OCI-LY1 (cell line): ENCODE results near the gene KSR1.

Source experiments
- H2AFZ ChIP-seq: fragments of 200-600 bp; sonication (generic), shearing (Covaris generic); 2 replicates; pipeline ENCODE4 v1.6.0; 2014; ENCODE audit warnings: antibody characterized with exemption, mild to moderate bottlenecking, low read length
- H3F3A ChIP-seq: fragments of 200-600 bp; sonication (generic), shearing (Covaris generic); 2 replicates; pipeline ENCODE4 v1.6.0; 2014; ENCODE audit warnings: mild to moderate bottlenecking, antibody characterized with exemption, low read length, moderate library complexity; ENCODE audit not compliant: insufficient read depth
- H3K27ac ChIP-seq: fragments of 200-600 bp; sonication (generic); 2 replicates; pipeline ENCODE4 v1.5.1; 2014; ENCODE audit warnings: low read length, mixed run types, mild to moderate bottlenecking, low read depth; ENCODE audit not compliant: poor library complexity, severe bottlenecking
- H3K27me3 ChIP-seq: fragments of 200-600 bp; sonication (generic); 2 replicates; pipeline ENCODE4 v1.6.0; 2014; ENCODE audit warnings: antibody characterized with exemption, mild to moderate bottlenecking, low read length, moderate library complexity; ENCODE audit not compliant: insufficient read depth
- H3K36me3 ChIP-seq: fragments of 200-600 bp; sonication (generic); 2 replicates; pipeline ENCODE4 v1.6.1; 2014; ENCODE audit warnings: mild to moderate bottlenecking, antibody characterized with exemption, low read length, moderate library complexity, mixed read lengths; ENCODE audit not compliant: insufficient read depth
- H3K4me1 ChIP-seq: fragments of 200-600 bp; sonication (generic); 2 replicates; pipeline ENCODE4 v1.5.1; 2014; ENCODE audit warnings: mild to moderate bottlenecking, low read length, moderate library complexity; ENCODE audit not compliant: insufficient read depth, severe bottlenecking
- H3K4me2 ChIP-seq: fragments of 200-600 bp; sonication (generic), shearing (Covaris generic); 2 replicates; pipeline ENCODE4 v1.6.1; 2014; ENCODE audit warnings: low read length
- H3K4me3 ChIP-seq: fragments of 200-600 bp; sonication (generic); 2 replicates; pipeline ENCODE4 v1.5.1; 2014; ENCODE audit warnings: low read length, low read depth, mild to moderate bottlenecking, mixed read lengths; ENCODE audit not compliant: poor library complexity, severe bottlenecking
- H3K79me2 ChIP-seq: fragments of 200-600 bp; shearing (Covaris generic); 2 replicates; pipeline ENCODE4 v1.6.1; 2016; ENCODE audit warnings: mixed run types, low read length, mixed read lengths; ENCODE audit not compliant: insufficient read depth
- H3K9ac ChIP-seq: fragments of 200-600 bp; sonication (generic), shearing (Covaris generic); 2 replicates; pipeline ENCODE4 v1.6.1; 2014; ENCODE audit warnings: mild to moderate bottlenecking, low read length, mixed read lengths
- H3K9me2 ChIP-seq: fragments of 200-600 bp; sonication (generic), shearing (Covaris generic); 2 replicates; pipeline ENCODE4 v1.6.1; 2014; ENCODE audit warnings: low read depth, mild to moderate bottlenecking, low read length, mixed read lengths
- H3K9me3 ChIP-seq: fragments of 200-600 bp; shearing (Covaris generic); 2 replicates; pipeline ENCODE4 v1.6.1; 2014; ENCODE audit warnings: low read length, mixed read lengths
- H4K20me1 ChIP-seq: fragments of 200-600 bp; sonication (generic), shearing (Covaris generic); 2 replicates; pipeline ENCODE4 v1.6.0; 2016; ENCODE audit warnings: mild to moderate bottlenecking, low read length; ENCODE audit not compliant: insufficient read depth
- EZH2 ChIP-seq: fragments of 200-600 bp; sonication (generic), shearing (Covaris generic); IDR thresholded peaks from 2 replicates; pipeline ENCODE4 v1.8.0; 2017; ENCODE audit warnings: borderline replicate concordance, mixed run types, mild to moderate bottlenecking, antibody characterized with exemption, low read length, moderate library complexity, mixed read lengths
- TF ChIP-seq, protein P1 (sequence below): fragments of 200-600 bp; sonication (generic), shearing (Covaris generic); IDR thresholded peaks from 2 replicates; pipeline ENCODE4 v1.5.1; 2017; ENCODE audit warnings: mild to moderate bottlenecking, antibody characterized with exemption, low read length, moderate library complexity, mixed read lengths

The KSR1 gene

DNA sequence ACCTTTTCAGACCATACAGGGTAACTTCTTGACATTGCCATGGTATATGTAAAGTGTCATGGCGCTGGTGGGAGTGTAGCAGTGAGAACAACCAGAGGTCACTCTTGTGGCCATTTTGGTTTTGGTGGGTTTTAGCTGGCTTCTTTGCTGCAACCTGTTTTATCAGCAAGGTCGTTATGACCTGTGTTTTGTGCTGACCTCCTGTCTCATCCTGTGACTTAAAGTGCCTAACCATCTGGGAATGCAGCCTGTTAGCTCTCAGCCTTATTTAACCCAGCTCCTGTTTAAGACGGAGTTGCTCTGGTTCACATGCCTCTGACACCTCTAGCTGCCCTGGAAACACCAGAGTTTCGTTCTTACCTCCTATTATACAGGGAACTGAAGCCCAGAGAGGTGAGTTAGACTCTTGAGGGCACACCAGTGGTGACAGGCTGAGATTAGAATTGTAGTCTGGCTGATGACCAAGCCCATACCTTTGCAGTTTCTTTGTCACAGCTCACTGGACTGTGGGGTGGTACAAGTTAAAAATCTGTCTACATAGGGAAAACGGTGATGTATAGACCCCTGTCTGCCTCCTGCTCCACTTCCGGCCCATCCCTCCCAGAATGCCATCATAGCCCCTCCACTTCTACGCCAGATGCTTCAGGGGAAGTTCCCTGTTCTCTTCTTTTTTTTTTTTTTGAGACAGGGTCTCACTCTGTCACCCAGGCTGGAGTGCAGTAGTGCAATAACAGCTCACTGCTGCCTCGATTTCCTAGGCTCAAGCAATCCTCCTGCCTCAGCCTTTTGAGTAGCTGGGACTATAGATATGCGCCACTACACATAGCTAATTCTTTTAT lies 21.0 kb downstream of the KSR1 start:
- Histone ChIP-seq H3K9me2 (no peaks in the 10 kb centered on the region), H3K36me3 (no peaks in the 10 kb centered on the region), H3F3A (no peaks in the 10 kb centered on the region), H3K27me3 (no peaks in the 10 kb centered on the region), H3K79me2 (no peaks in the 10 kb centered on the region), H3K27ac (no peak overlapping the region), H3K4me3 (no peak overlapping the region), H3K4me2 (no peak overlapping the region), H4K20me1 (no peaks in the 10 kb centered on the region), H3K4me1 (no peaks in the 10 kb centered on the region), H3K9ac (no peak overlapping the region), H3K9me3 (no peaks in the 10 kb centered on the region), H2AFZ (no peak overlapping the region)
- no peak for TF ChIP-seq EZH2
- TF ChIP-seq, protein P1, sequence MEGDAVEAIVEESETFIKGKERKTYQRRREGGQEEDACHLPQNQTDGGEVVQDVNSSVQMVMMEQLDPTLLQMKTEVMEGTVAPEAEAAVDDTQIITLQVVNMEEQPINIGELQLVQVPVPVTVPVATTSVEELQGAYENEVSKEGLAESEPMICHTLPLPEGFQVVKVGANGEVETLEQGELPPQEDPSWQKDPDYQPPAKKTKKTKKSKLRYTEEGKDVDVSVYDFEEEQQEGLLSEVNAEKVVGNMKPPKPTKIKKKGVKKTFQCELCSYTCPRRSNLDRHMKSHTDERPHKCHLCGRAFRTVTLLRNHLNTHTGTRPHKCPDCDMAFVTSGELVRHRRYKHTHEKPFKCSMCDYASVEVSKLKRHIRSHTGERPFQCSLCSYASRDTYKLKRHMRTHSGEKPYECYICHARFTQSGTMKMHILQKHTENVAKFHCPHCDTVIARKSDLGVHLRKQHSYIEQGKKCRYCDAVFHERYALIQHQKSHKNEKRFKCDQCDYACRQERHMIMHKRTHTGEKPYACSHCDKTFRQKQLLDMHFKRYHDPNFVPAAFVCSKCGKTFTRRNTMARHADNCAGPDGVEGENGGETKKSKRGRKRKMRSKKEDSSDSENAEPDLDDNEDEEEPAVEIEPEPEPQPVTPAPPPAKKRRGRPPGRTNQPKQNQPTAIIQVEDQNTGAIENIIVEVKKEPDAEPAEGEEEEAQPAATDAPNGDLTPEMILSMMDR: no peak

DNA sequence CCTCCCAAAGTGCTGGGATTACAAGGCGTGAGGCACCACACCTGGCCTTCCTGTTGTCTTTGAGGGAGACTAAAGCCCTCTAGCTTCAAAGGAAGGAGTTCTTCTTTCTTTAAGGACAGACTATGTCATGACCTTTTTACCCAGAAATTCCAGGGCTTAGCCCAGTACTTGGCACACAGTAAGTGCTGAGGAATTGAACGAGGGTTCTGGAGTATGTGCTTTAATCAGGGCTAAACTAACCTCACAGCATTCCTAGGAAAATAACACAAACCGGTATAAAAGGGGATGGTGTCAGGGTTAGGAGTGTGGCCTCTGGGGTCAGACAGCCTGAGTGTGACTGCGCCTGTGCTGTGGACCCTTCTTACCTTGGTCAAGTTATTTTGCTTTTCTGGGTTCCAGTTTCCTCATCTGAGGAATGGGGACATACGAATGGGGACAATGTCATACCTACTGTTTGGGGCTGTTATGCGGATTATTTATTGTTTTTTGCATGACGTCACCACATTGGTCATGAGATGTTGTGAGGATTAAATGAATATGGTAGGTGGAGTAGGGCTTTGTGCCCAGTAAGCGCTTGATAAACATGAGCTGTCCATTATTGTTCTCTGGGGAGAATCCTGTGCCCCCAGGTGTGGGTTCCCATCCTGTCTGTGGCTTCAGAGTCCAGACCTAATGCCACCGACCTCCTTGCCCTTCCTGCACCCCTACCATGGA lies 21.9 kb downstream of the KSR1 start:
- Histone ChIP-seq H2AFZ (no peak overlapping the region), H4K20me1 (no peaks in the 10 kb centered on the region), H3F3A (no peaks in the 10 kb centered on the region), H3K4me1 (no peaks in the 10 kb centered on the region), H3K27me3 (no peaks in the 10 kb centered on the region), H3K27ac (no peak overlapping the region), H3K36me3 (no peaks in the 10 kb centered on the region), H3K9me3 (no peaks in the 10 kb centered on the region), H3K9me2 (no peaks in the 10 kb centered on the region), H3K4me2 (no peak overlapping the region), H3K9ac (no peak overlapping the region), H3K79me2 (no peaks in the 10 kb centered on the region), H3K4me3 (no peak overlapping the region)
- TF ChIP-seq, protein P1: no peak
- no peak for TF ChIP-seq EZH2

DNA sequence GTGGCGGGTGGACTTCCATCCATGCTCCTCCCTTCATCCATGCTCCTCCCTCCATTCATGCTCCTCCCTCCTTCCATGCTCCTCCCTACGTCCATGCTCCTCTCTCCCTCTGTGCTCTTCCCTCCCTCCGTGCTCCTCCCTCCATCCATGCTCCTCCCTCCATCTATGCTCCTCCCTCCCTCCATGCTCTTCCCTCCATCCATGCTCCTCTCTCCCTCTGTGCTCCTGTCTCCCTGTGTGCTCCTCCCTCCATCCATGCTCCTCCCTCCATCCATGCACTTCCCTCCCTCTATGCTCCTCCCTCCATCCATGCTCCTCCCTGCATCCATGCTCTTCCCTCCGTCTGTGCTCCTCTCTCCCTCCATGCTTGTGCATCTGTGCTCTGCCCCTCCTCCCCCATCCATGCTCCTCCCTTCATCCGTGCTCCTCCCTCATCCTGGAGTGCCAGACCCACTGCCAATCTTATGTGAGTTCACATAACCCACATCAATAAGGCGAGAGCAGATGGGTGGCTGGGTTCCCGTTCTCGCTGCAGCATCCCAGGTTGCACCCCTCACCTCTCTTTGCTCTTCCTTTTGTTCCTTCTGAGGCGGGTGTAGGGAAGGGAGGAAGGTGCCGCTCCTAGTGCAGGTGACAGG lies 22.8 kb downstream of the KSR1 start:
- no peaks in the 10 kb centered on the region for H3K4me1 ChIP-seq
- no peak overlapping the region for H2AFZ ChIP-seq
- no peaks in the 10 kb centered on the region for H4K20me1 ChIP-seq
- no peaks in the 10 kb centered on the region for H3K36me3 ChIP-seq
- H3K4me3 ChIP-seq: no peak overlapping the region
- no peak overlapping the region for H3K4me2 ChIP-seq
- H3K79me2 ChIP-seq: no peaks in the 10 kb centered on the region
- no peak overlapping the region for H3K9ac ChIP-seq
- no peaks in the 10 kb centered on the region for H3F3A ChIP-seq
- TF ChIP-seq EZH2: no peak
- TF ChIP-seq, protein P1: no peak
- no peaks in the 10 kb centered on the region for H3K9me3 ChIP-seq
- no peaks in the 10 kb centered on the region for H3K9me2 ChIP-seq
- H3K27ac ChIP-seq: no peak overlapping the region
- H3K27me3 ChIP-seq: no peaks in the 10 kb centered on the region
